Measurements from ENCODE around the gene UBAC1.

UBAC1 gene

GRCh38 chr9:135993765-135994500 is 32.8 kb upstream of the UBAC1 start:
- peak; percentile 41 for DNase-seq

- DNase-seq, result peak; percentile 22
These were observed 32.2 kb upstream of the UBAC1 start for GRCh38 chr9:135993409-135993742.

- DNase-seq, result peak; percentile 93
These were observed 31.6 kb upstream of the UBAC1 start for GRCh38 chr9:135992486-135993408.

GRCh38 chr9:135991771-135992170 is 30.6 kb upstream of the UBAC1 start:
- DNase-seq, result peak; percentile 39

- peak; percentile 95 for DNase-seq
These were observed 29.6 kb upstream of the UBAC1 start for GRCh38 chr9:135990468-135991429.

GRCh38 chr9:135989722-135990467 is 28.7 kb upstream of the UBAC1 start:
- DNase-seq, result peak; percentile 85

GRCh38 chr9:135989157-135989556 is 28.0 kb upstream of the UBAC1 start:
- DNase-seq, result no peak

GRCh38 chr9:135988493-135988892 is 27.3 kb upstream of the UBAC1 start:
- DNase-seq, result no peak

- DNase-seq, result no peak
These were observed 26.7 kb upstream of the UBAC1 start for GRCh38 chr9:135987838-135988404.

GRCh38 chr9:135986605-135987004 is 25.4 kb upstream of the UBAC1 start:
- DNase-seq, result no peak

GRCh38 chr9:135985889-135986288 is 24.7 kb upstream of the UBAC1 start:
- DNase-seq, result no peak

- no peak for DNase-seq
These were observed 24.2 kb upstream of the UBAC1 start for GRCh38 chr9:135985459-135985774.

GRCh38 chr9:135984072-135984710 is 23.0 kb upstream of the UBAC1 start:
- DNase-seq, result no peak

- no peak for DNase-seq
These were observed 22.3 kb upstream of the UBAC1 start for GRCh38 chr9:135983208-135984071.

- DNase-seq, result no peak
These were observed 21.5 kb upstream of the UBAC1 start for GRCh38 chr9:135982499-135983207.

- DNase-seq, result no peak
These were observed 19.9 kb upstream of the UBAC1 start for GRCh38 chr9:135980926-135981630.

- DNase-seq, result no peak
These were observed 18.5 kb upstream of the UBAC1 start for GRCh38 chr9:135979547-135980166.
